Stimulated activated CD8-positive, alpha-beta memory T cell treated with anti-CD3 and anti-CD28 coated beads, Interleukin-2, amount 100 ng/mL, for 48 hours (primary cell): ENCODE measurements around the gene PPP1R3G.

Experiments used
- DNase-seq, 2 donors: peaks; one replicate each; pipeline ENCODE4 v3.0.0-alpha.2; 2020; ENCODE audit warnings: low read depth in 2 of 2

Gene PPP1R3G

GRCh38 chr6:5093231-5094015 lies 8.3 kb downstream of the PPP1R3G start:
- DNase-seq = no peak

- DNase-seq = no peak
Observed at GRCh38 chr6:5094327-5094726, 9.2 kb downstream of the PPP1R3G start.

- no peak for DNase-seq
Observed at GRCh38 chr6:5095236-5095635, 10.1 kb downstream of the PPP1R3G start.

- no peak for DNase-seq
Observed at GRCh38 chr6:5096482-5096881, 11.3 kb downstream of the PPP1R3G start.

GRCh38 chr6:5098501-5099270 lies 13.5 kb downstream of the PPP1R3G start:
- no peak for DNase-seq

GRCh38 chr6:5099537-5099936 lies 14.4 kb downstream of the PPP1R3G start:
- DNase-seq = no peak

- no peak for DNase-seq
Observed at GRCh38 chr6:5100806-5101205, 15.7 kb downstream of the PPP1R3G start.

- DNase-seq = no peak
Observed at GRCh38 chr6:5102267-5102970, 17.3 kb downstream of the PPP1R3G start.

GRCh38 chr6:5103250-5103649 lies 18.1 kb downstream of the PPP1R3G start:
- no peak for DNase-seq

GRCh38 chr6:5104667-5105066 lies 19.5 kb downstream of the PPP1R3G start:
- no peak for DNase-seq

- DNase-seq = no peak
Observed at GRCh38 chr6:5105146-5105545, 20.0 kb downstream of the PPP1R3G start.

GRCh38 chr6:5107341-5107740 lies 22.2 kb downstream of the PPP1R3G start:
- DNase-seq = no peak

- no peak for DNase-seq
Observed at GRCh38 chr6:5108068-5108467, 22.9 kb downstream of the PPP1R3G start.

GRCh38 chr6:5108536-5109150 lies 23.5 kb downstream of the PPP1R3G start:
- no peak for DNase-seq

- no peak for DNase-seq
Observed at GRCh38 chr6:5109436-5109835, 24.3 kb downstream of the PPP1R3G start.

GRCh38 chr6:5110246-5110645 lies 25.1 kb downstream of the PPP1R3G start:
- DNase-seq = no peak

- DNase-seq = no peak
Observed at GRCh38 chr6:5111626-5112025, 26.5 kb downstream of the PPP1R3G start.

GRCh38 chr6:5112066-5112799 lies 27.1 kb downstream of the PPP1R3G start:
- no peak for DNase-seq

- no peak for DNase-seq
Observed at GRCh38 chr6:5113096-5113495, 28.0 kb downstream of the PPP1R3G start.

- no peak for DNase-seq
Observed at GRCh38 chr6:5115168-5115567, 30.0 kb downstream of the PPP1R3G start.

GRCh38 chr6:5116243-5116991 lies 31.3 kb downstream of the PPP1R3G start:
- DNase-seq = no peak
